ENCODE data around the gene MGLL. TPM values are rescaled to one million over a fixed set of nuclear protein-coding genes. Genes with fewer than 3 reads are reported as not detected.

Gene MGLL
- total and polyA plus RNA-seq, 2 donors (not counting 1 experiment from before 2014, with no cell fraction given) = 1.7 to 6.9 TPM

DNA sequence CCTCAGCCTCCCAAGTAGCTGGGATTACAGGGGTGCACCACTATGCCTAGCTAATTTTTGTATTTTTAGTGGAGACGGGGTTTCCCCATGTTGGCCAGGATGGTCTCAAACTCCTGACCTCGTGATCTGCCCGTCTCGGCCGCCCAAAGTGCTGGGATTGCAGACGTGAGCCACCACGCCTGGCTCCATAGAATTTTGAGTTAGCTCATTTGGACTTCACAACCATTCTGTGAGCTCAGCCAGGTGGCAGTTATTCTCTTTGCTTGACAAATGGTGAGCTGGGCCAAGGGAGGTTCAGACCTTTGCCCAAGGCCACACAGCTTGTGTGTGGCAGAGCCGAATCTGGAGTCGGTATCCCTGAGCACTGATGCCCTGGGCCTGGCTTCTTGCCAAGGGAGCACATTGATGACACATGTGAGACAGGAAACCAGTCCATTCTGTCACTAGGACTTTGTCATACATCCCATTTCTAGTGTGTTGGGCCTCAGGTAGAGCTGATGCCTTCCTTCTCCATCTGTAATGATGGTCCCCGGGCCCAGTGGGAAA is 175.7 kb downstream of the MGLL start:
- H3K4me3 Mint-ChIP-seq = no peak overlapping the region
- POLR2A ChIA-PET = no interaction called here

More for the DNA sequence above, 175.7 kb downstream of the MGLL start:
- H3K4me1 Mint-ChIP-seq = no peaks in the 10 kb centered on the region
- CTCF ChIA-PET = interaction anchor here (0.7 to 1.9 kb wide), 4 partner anchors 14 to 313 kb away, joined by 3 to 5 read pairs (median 3); no protein-coding TSS in a partner anchor
- H3K9me3 ChIP-seq (ENCODE audit: control extremely low read depth in 1 of 3, control insufficient read depth in 2 of 3, insufficient read depth in 1 of 3, low read length in 2 of 3) = no peaks in the 10 kb centered on the region
- no peak overlapping the region for H3K4me3 ChIP-seq (ENCODE audit: control extremely low read depth in 1 of 5, extremely low read depth in 1 of 5, insufficient read depth in 1 of 5, low read depth in 2 of 5, low read length in 4 of 5)
- H3K4me1 ChIP-seq (ENCODE audit: control insufficient read depth in 2 of 2, insufficient read depth in 2 of 2, low read length in 2 of 2) = no peaks in the 10 kb centered on the region
- no peak overlapping the region for H3K4me2 ChIP-seq (replicated peaks; ENCODE audit: low read depth, low read length, poor library complexity, severe bottlenecking)
- H3K9ac ChIP-seq (ENCODE audit: low read length) = no peak overlapping the region
- TF ChIP-seq CTCF (IDR thresholded peaks at IDR 0.05) (no peak), EZH2 (IDR thresholded peaks at IDR 0.05; ENCODE audit: borderline replicate concordance, insufficient read depth, low read depth, low read length, poor library complexity, severe bottlenecking) (no peak)
- ATAC-seq (ENCODE audit: low read depth) (no peak), DNase-seq (no peak)
- intact Hi-C loops (cut with micrococcal nuclease) = no loop called here
- no peaks in the 10 kb centered on the region for H3K27me3 Mint-ChIP-seq
- no peaks in the 10 kb centered on the region for H3K9me3 Mint-ChIP-seq (ENCODE audit: insufficient read depth)
- no peak overlapping the region for H3K27ac Mint-ChIP-seq
- H3K36me3 ChIP-seq (replicated peaks in 1 of 2; ENCODE audit: control extremely low read depth in 1 of 2, control insufficient read depth in 1 of 2, extremely low read depth in 1 of 2, insufficient read depth in 2 of 2, low read length in 1 of 2) = no peaks in the 10 kb centered on the region
- no peaks in the 10 kb centered on the region for H4K20me1 ChIP-seq (ENCODE audit: control insufficient read depth, insufficient read depth, low read length, poor library complexity, severe bottlenecking)
- no peaks in the 10 kb centered on the region for H3K27me3 ChIP-seq (replicated peaks in 1 of 4; ENCODE audit: control extremely low read depth in 1 of 4, control insufficient read depth in 3 of 4, insufficient read depth in 4 of 4, low read length in 3 of 4)
- no peak overlapping the region for H3K27ac ChIP-seq (ENCODE audit: low read length in 2 of 2)
- no peaks in the 10 kb centered on the region for H3K79me2 ChIP-seq (ENCODE audit: control insufficient read depth, insufficient read depth, low read length)
- 96% methylated on average over 8 of the region's 10 CpGs for WGBS (ENCODE audit: insufficient coverage)
- no peak overlapping the region for H2AFZ ChIP-seq (ENCODE audit: insufficient read depth, low read depth, low read length, poor library complexity, severe bottlenecking)
